Astrocyte (in vitro differentiated cells and primary cell): ENCODE results near the gene PCSK1N. TPM values are rescaled to one million over a fixed set of nuclear protein-coding genes. Genes with fewer than 3 reads are reported as not detected.
A peak's percentile ranks its signal among the peaks of the same experiment; 100 is the strongest.

Experiments
- DNase-seq: peaks from one replicate; pipeline ENCODE4 v3.0.0-alpha.2; 2010; ENCODE audit warnings: low read depth
- FAIRE-seq: peaks from 2 replicates; lab custom pipeline; 2011; peaks lifted over from hg19 to GRCh38; lab: Jason Lieb, UNC
- H2AFZ ChIP-seq: 2 replicates; pipeline ENCODE4 v1.6.0; 2012; ENCODE audit warnings: low read depth, low read length, inconsistent platforms
- H3K27ac ChIP-seq: 2 replicates; pipeline ENCODE4 v1.5.1; 2011; ENCODE audit warnings: low read depth, low read length, inconsistent platforms
- H3K27me3 ChIP-seq: 2 replicates; pipeline ENCODE4 v1.6.0; 2011; ENCODE audit warnings: low read length, inconsistent platforms; ENCODE audit not compliant: insufficient read depth
- H3K36me3 ChIP-seq: 2 replicates; pipeline ENCODE4 v1.5.1; 2011; ENCODE audit warnings: low read length, inconsistent platforms; ENCODE audit not compliant: insufficient read depth
- H3K4me1 ChIP-seq: 2 replicates; pipeline ENCODE4 v1.5.1; 2011; ENCODE audit warnings: low read length, inconsistent platforms; ENCODE audit not compliant: insufficient read depth
- H3K4me2 ChIP-seq: 2 replicates; pipeline ENCODE4 v1.6.0; 2012; ENCODE audit warnings: low read length, inconsistent platforms
- H3K4me3 ChIP-seq: 2 replicates; pipeline ENCODE4 v1.5.1; 2011; ENCODE audit warnings: low read depth, mild to moderate bottlenecking, low read length, inconsistent platforms; ENCODE audit not compliant: insufficient read depth
- H3K79me2 ChIP-seq: 2 replicates; pipeline ENCODE4 v1.6.0; 2012; ENCODE audit warnings: mild to moderate bottlenecking, low read length, inconsistent platforms; ENCODE audit not compliant: insufficient read depth
- H3K9ac ChIP-seq: 2 replicates; pipeline ENCODE4 v1.6.0; 2012; ENCODE audit warnings: mild to moderate bottlenecking, low read length, inconsistent platforms
- H3K9me3 ChIP-seq: 2 replicates; pipeline ENCODE4 v1.5.1; 2012; ENCODE audit warnings: low read depth, mild to moderate bottlenecking, low read length, inconsistent platforms; ENCODE audit not compliant: insufficient read depth
- H4K20me1 ChIP-seq: 2 replicates; pipeline ENCODE4 v1.6.0; 2012; ENCODE audit warnings: low read length, inconsistent platforms; ENCODE audit not compliant: insufficient read depth
- H3K27ac Mint-ChIP-seq: one replicate; pipeline ENCODE4 v1.8.0; 2021; ENCODE audit warnings: mild to moderate bottlenecking, mixed read lengths; ENCODE audit not compliant: unreplicated experiment
- H3K27me3 Mint-ChIP-seq: one replicate; pipeline ENCODE4 v1.8.0; 2021; ENCODE audit warnings: low read depth, mixed read lengths; ENCODE audit not compliant: unreplicated experiment
- H3K36me3 Mint-ChIP-seq: one replicate; pipeline ENCODE4 v1.8.0; 2021; ENCODE audit warnings: low read depth, mixed read lengths; ENCODE audit not compliant: unreplicated experiment
- H3K4me1 Mint-ChIP-seq: one replicate; pipeline ENCODE4 v1.8.0; 2021; ENCODE audit warnings: low read depth, mixed read lengths; ENCODE audit not compliant: unreplicated experiment
- H3K4me3 Mint-ChIP-seq: one replicate; pipeline ENCODE4 v1.8.0; 2021; ENCODE audit warnings: mild to moderate bottlenecking, moderate library complexity, mixed read lengths; ENCODE audit not compliant: unreplicated experiment
- H3K9me3 Mint-ChIP-seq: one replicate; pipeline ENCODE4 v1.8.0; 2021; ENCODE audit warnings: mild to moderate bottlenecking, mixed read lengths; ENCODE audit not compliant: unreplicated experiment
- CTCF ChIP-seq: IDR thresholded peaks from 2 replicates; pipeline ENCODE4 v1.5.1; 2011; ENCODE audit warnings: low read depth, mild to moderate bottlenecking, inconsistent platforms, low read length, moderate library complexity; ENCODE audit not compliant: insufficient read depth
- EZH2 ChIP-seq: IDR thresholded peaks from 2 replicates; pipeline ENCODE4 v1.6.1; 2012; ENCODE audit warnings: mild to moderate bottlenecking, low read length, inconsistent platforms; ENCODE audit not compliant: insufficient read depth
- total RNA-seq: library from RNA; stranded (reverse); gene quantifications from 2 replicates; pipeline ENCODE4 v1.2.1, GENCODE V29; 2021

Gene PCSK1N
- total RNA-seq, 1 donor from 2014 or later, result 62.0 TPM

GRCh38 chrX:48801280-48802088 lies 33.9 kb downstream of the PCSK1N start, which contains the start of gene HDAC6:
Gene HDAC6 (plus strand): TSS chrX:48802067. CDS start chrX:48802693, 626 bp downstream.
- no peaks in the 10 kb centered on the region for H3K36me3 ChIP-seq
- TF ChIP-seq EZH2 (no peak), CTCF (no peak)
- peak; percentile 95 for DNase-seq
- no peaks in the 10 kb centered on the region for H3K9me3 ChIP-seq
- H3K27ac Mint-ChIP-seq, result peak within 1 kb of the TSS; percentile 100
- H3K4me1 ChIP-seq, result peaks cover 10% of the 10 kb centered on the region
- H3K4me3 Mint-ChIP-seq, result peak within 1 kb of the TSS; percentile 95
- peak within 1 kb of the TSS; percentile 96 for H3K9ac ChIP-seq
- peak within 1 kb of the TSS; percentile 98 for H3K4me2 ChIP-seq
- H3K36me3 Mint-ChIP-seq, result no peaks in the 10 kb centered on the region
- H3K27me3 Mint-ChIP-seq, result no peaks in the 10 kb centered on the region
- peaks cover 3% of the 10 kb centered on the region for H3K4me1 Mint-ChIP-seq
- H3K79me2 ChIP-seq, result no peaks in the 10 kb centered on the region
- no peaks in the 10 kb centered on the region for H3K27me3 ChIP-seq
- peak within 1 kb of the TSS; percentile 95 for H3K27ac ChIP-seq
- H4K20me1 ChIP-seq, result no peaks in the 10 kb centered on the region
- no peaks in the 10 kb centered on the region for H3K9me3 Mint-ChIP-seq
- H3K4me3 ChIP-seq, result peak within 1 kb of the TSS; percentile 69
- H2AFZ ChIP-seq, result peak within 1 kb of the TSS; percentile 97
- peak; percentile 49 for FAIRE-seq

GRCh38 chrX:48800574-48801279 lies 34.7 kb downstream of the PCSK1N start:
- peak overlapping the region; percentile 97 for H2AFZ ChIP-seq
- H3K9me3 Mint-ChIP-seq, result no peaks in the 10 kb centered on the region

More at GRCh38 chrX:48800574-48801279, 34.7 kb downstream of the PCSK1N start:
- H3K36me3 Mint-ChIP-seq, result no peaks in the 10 kb centered on the region
- H3K9me3 ChIP-seq, result no peaks in the 10 kb centered on the region
- peak overlapping the region; percentile 95 for H3K4me3 Mint-ChIP-seq
- peak overlapping the region; percentile 98 for H3K27ac Mint-ChIP-seq
- FAIRE-seq (no peak), DNase-seq (no peak)
- peak overlapping the region; percentile 98 for H3K4me2 ChIP-seq
- peak overlapping the region; percentile 95 for H3K27ac ChIP-seq
- no peaks in the 10 kb centered on the region for H3K79me2 ChIP-seq
- H3K4me1 ChIP-seq, result peaks cover 10% of the 10 kb centered on the region
- peaks cover 4% of the 10 kb centered on the region for H3K4me1 Mint-ChIP-seq
- no peaks in the 10 kb centered on the region for H4K20me1 ChIP-seq
- no peaks in the 10 kb centered on the region for H3K27me3 ChIP-seq
- no peaks in the 10 kb centered on the region for H3K27me3 Mint-ChIP-seq
- H3K9ac ChIP-seq, result peak overlapping the region; percentile 95
- TF ChIP-seq CTCF (no peak), EZH2 (no peak)
- no peaks in the 10 kb centered on the region for H3K36me3 ChIP-seq
- peak overlapping the region; percentile 69 for H3K4me3 ChIP-seq
